Measurements from ENCODE around the gene BMPR2.
"Not testable (repeated sequence)": the region's sequence is repeated elsewhere in the genome, so short reads cannot be mapped to it uniquely, and the experiment has no call there.

Gene BMPR2

DNA sequence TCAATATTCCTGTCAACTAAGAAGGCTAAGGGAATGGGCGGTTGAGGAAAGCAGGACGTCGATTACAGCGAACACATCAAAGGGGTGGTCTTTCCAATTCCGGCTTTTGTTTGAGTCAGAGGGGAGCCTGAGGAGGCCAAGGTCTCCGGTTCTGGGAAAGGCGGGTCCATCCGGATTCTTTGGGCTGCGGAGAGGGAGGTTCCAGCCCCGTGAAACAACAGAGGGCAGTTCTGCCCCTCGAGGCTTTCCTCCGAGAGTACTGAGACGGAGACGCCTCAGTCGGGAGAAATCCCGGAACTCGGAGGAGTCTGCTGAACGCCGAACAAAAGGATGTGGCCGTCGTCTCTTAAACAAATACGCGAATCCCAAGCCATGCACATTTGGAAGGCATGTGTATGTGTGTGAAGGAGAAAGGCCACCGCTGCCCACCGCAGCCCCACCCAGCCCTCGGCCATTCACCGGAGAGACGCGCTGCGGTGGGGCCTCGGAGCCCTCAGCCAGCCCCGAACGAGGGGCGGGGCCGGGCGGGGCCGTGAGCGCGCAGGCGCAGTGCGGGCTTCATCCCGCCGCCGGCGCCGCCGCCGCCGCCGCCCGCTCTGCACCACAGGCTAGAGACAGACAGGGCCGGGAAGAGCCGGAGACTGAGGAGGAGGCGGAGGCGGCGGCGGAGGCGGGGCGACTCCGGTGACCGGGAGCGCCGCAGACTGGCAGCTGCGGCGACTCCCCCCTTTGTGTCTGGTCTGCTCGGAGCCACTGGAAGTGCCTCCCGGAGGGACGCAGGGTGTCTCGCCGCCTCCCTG, at the start of gene BMPR2:
Gene BMPR2 (plus strand): TSS at position 719 of the 800 bp plus-strand sequence. CDS start 1,148 bp downstream, outside the sequence.
- peak; percentile 59 for DNase-seq (ENCODE audit: low read depth, low spot score)

GRCh38 chr2:202327858-202328257, 48.3 kb upstream of the BMPR2 start:
- no peak for DNase-seq (ENCODE audit: low read depth, low spot score)

GRCh38 chr2:202335791-202336467, 40.2 kb upstream of the BMPR2 start:
- no peak for DNase-seq (ENCODE audit: low read depth, low spot score)

GRCh38 chr2:202337151-202337550, 39.0 kb upstream of the BMPR2 start:
- DNase-seq (ENCODE audit: low read depth, low spot score) = no peak

- DNase-seq (ENCODE audit: low read depth, low spot score) = no peak
Observed at GRCh38 chr2:202337706-202338346, 38.3 kb upstream of the BMPR2 start.

DNA sequence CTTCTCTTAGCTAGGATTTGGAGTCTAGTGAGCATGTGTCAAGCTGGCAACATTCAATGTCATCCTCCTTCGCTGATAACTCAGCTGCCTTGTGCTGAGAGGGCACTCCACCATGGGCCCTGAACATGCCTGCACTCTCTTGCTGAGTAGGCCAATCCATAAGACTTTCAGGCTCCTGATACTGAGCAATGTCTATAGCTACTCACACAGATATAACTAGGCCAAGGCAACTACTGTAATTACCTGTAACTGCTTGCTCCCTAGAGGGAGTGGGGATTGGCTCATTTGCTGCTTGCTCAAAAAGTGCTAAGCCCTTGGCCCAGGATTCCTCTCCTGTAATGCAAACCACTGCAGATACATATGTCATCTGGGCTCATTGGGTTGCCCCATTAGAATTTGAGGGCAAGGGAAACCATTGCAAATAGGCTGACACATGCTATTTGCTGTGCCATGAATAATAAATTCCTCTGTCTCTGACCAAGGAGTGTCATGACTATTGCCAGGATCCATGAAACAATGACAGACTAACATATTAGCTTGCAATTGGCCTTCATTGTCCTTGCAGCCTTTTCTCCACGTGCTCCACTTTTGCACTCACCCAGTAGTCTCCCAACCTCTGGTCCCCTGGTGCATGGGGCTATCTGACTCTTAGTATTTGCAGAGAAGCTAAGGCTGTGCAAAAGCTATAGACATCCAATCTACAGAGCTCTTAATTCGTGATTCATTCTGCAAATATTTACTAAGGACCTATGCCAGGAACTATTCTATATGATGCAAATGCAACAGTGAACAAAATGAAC, 36.9 kb upstream of the BMPR2 start:
- DNase-seq (ENCODE audit: low read depth, low spot score) = peak; percentile 15

DNA sequence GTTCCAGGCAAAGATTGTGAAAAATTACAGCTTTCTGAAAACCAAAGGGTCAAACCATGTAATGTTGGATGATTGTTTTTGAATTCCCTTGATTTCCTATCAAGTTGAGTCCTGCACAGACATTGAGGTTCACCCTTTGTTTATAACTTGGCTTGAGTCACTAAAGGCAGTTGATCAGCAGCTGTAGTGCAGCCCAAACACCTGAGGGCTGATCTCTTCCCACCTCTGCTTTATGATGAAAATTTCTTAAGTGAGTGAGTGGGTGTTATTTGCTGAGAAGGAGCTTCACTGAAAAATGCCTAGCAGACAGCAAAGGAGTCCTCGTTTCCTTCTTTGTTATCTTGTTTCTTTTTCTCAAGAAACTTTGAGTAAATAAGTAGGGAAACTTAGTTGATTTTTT, 31.9 kb upstream of the BMPR2 start:
- no peak for DNase-seq (ENCODE audit: low read depth, low spot score)

DNA sequence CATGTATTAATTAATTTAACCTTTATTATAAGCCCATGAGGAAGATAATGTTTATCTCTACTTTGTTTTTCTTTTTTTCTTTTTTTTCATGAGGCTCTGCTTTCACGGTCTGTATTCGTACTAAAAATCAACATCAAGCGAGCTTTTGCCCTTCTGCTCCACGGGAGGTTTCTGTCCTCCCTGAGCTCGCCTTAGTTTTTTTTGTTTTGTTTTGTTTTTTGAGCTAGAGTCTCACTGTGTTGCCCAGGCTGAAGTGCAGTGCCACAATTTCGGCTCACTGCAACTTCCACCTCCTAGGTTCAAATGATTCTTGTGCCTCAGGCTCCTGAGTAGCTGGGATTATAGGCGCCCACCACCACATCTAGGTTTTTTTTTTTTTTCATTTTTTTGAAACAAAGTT, 29.9 kb upstream of the BMPR2 start:
- no peak for DNase-seq (ENCODE audit: low read depth, low spot score)

GRCh38 chr2:202353430-202353829, 22.7 kb upstream of the BMPR2 start:
- DNase-seq (ENCODE audit: low read depth, low spot score) = no peak

- DNase-seq (ENCODE audit: low read depth, low spot score) = no peak
Observed at GRCh38 chr2:202355993-202356505, 20.1 kb upstream of the BMPR2 start.

- DNase-seq (ENCODE audit: low read depth, low spot score) = not testable (repeated sequence)
Observed at GRCh38 chr2:202358924-202359323, 17.2 kb upstream of the BMPR2 start.

GRCh38 chr2:202360646-202361045, 15.5 kb upstream of the BMPR2 start:
- no peak for DNase-seq (ENCODE audit: low read depth, low spot score)

GRCh38 chr2:202361108-202361507, 15.0 kb upstream of the BMPR2 start:
- no peak for DNase-seq (ENCODE audit: low read depth, low spot score)

DNA sequence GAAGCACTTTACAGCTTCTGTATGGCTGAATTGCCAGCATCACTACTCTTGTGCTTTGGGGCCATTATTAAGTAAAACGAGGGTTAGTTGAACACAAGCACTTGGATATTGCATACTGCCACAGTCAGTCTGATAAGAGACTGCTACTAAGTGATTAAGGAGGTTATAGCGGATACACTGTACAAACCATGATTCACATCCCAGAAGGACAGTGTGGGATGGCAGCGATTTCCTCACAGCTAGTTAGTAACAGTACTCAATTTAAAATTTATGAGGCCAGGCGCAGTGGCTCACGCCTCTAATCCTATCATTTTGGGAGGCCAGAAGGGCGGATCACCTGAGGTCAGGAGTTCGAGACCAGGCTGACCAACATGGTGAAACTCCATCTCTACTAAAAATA, 2.6 kb upstream of the BMPR2 start:
- no peak for DNase-seq (ENCODE audit: low read depth, low spot score)

- DNase-seq (ENCODE audit: low read depth, low spot score) = not testable (repeated sequence)
Observed at GRCh38 chr2:202374383-202374782, 1.7 kb upstream of the BMPR2 start.

- DNase-seq (ENCODE audit: low read depth, low spot score) = no peak
Observed at GRCh38 chr2:202375033-202375608, 1.0 kb upstream of the BMPR2 start.

DNA sequence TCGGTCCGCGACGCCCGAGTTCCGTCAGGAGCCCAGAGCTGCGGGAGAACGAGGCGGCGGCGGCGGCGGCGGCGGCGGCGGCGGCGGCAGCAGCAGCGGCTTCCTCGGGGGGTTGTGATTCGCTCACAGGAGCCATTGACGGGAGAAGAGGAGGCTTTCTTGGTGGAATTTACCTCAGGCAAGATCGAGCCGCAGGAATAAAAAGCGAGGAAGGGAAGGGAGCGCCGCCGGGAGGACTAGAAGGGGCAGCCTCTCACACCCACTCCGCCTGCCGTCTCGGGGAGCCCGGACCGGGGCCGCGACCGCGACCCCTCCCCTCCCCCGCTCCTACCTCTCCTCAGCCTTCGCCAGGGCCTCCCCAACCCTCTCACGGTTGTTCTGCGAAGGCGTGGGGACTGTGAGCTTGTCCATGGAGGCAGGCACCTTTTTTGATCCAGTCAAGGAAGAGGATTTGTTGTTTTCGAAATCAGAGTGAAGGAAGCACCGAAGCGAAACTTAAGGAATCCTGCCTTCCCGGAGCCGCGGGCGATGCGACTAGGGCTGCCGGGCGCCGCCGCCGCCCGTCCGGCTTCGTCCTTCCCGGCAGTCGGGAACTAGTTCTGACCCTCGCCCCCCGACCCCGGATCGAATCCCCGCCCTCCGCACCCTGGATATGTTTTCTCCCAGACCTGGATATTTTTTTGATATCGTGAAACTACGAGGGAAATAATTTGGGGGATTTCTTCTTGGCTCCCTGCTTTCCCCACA, 506 bp downstream of the BMPR2 start:
- DNase-seq (ENCODE audit: low read depth, low spot score) = no peak

GRCh38 chr2:202377207-202377761, 1.2 kb downstream of the BMPR2 start:
- no peak for DNase-seq (ENCODE audit: low read depth, low spot score)

DNA sequence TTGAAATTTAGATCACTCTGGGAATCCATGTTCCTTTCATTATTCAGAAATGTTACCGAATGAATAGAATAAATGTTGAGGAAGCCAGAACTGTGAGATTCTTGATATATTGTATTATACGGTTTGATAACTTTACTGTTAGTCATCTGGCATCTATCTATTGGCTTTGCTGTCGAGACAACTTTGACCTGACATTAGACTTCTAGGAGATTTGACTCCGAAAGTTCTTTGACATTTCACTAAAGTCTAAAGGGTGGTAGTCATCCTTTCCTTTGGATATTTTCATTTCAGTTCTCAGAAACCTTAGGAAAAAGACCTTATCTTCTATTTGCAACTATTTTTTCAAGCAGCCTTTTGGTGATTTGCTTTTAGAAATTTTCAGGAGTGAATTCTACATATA, 1.9 kb downstream of the BMPR2 start:
- no peak for DNase-seq (ENCODE audit: low read depth, low spot score)
